ENCODE data around the gene FAM217B.
A peak's percentile ranks its signal among the peaks of the same experiment; 100 is the strongest.
"Not testable (repeated sequence)": the region's sequence is repeated elsewhere in the genome, so short reads cannot be mapped to it uniquely, and the experiment has no call there.

The FAM217B gene

GRCh38 chr20:59938696-59939051 lies 1.5 kb upstream of the FAM217B start:
- no peak for DNase-seq (ENCODE audit: low spot score)

GRCh38 chr20:59939052-59939878 lies 924 bp upstream of the FAM217B start:
- DNase-seq (ENCODE audit: low spot score) = no peak

GRCh38 chr20:59939879-59940128 lies 385 bp upstream of the FAM217B start:
- no peak for DNase-seq (ENCODE audit: low spot score)

- DNase-seq (ENCODE audit: low spot score) = no peak
Measured at GRCh38 chr20:59940956-59941294, 736 bp downstream of the FAM217B start.

- DNase-seq (ENCODE audit: low spot score) = no peak
Measured at GRCh38 chr20:59942245-59942644, 2.1 kb downstream of the FAM217B start.

- no peak for DNase-seq (ENCODE audit: low spot score)
Measured at GRCh38 chr20:59944726-59945125, 4.5 kb downstream of the FAM217B start.

- DNase-seq (ENCODE audit: low spot score) = no peak
Measured at GRCh38 chr20:59945175-59945574, 5.0 kb downstream of the FAM217B start.

GRCh38 chr20:59945731-59946130 lies 5.5 kb downstream of the FAM217B start:
- no peak for DNase-seq (ENCODE audit: low spot score)

- no peak for DNase-seq (ENCODE audit: low spot score)
Measured at GRCh38 chr20:59947376-59947775, 7.2 kb downstream of the FAM217B start.

GRCh38 chr20:59948212-59948611 lies 8.0 kb downstream of the FAM217B start:
- DNase-seq (ENCODE audit: low spot score) = no peak

- peak; percentile 82 for DNase-seq (ENCODE audit: low spot score)
Measured at GRCh38 chr20:59948828-59949720, 8.9 kb downstream of the FAM217B start.

- no peak for DNase-seq (ENCODE audit: low spot score)
Measured at GRCh38 chr20:59949911-59950310, 9.7 kb downstream of the FAM217B start.

- DNase-seq (ENCODE audit: low spot score) = no peak
Measured at GRCh38 chr20:59954718-59955117, 14.5 kb downstream of the FAM217B start.

GRCh38 chr20:59955131-59955796 lies 15.1 kb downstream of the FAM217B start:
- peak; percentile 77 for DNase-seq (ENCODE audit: low spot score)

- DNase-seq (ENCODE audit: low spot score) = not testable (repeated sequence)
Measured at GRCh38 chr20:59957568-59957967, 17.4 kb downstream of the FAM217B start.

GRCh38 chr20:59958123-59958522 lies 17.9 kb downstream of the FAM217B start, which contains the start of gene CDH26:
Gene CDH26, plus strand, starts transcription at chr20:59958423. Its CDS starts 304 bp downstream, at chr20:59958727.
- no peak for DNase-seq (ENCODE audit: low spot score)

- DNase-seq (ENCODE audit: low spot score) = no peak
Measured at GRCh38 chr20:59958626-59959025, 18.4 kb downstream of the FAM217B start.

GRCh38 chr20:59961423-59961822 lies 21.2 kb downstream of the FAM217B start:
- no peak for DNase-seq (ENCODE audit: low spot score)

- DNase-seq (ENCODE audit: low spot score) = no peak
Measured at GRCh38 chr20:59962155-59962554, 22.0 kb downstream of the FAM217B start.

- peak; percentile 87 for DNase-seq (ENCODE audit: low spot score)
Measured at GRCh38 chr20:59966428-59966827, 26.2 kb downstream of the FAM217B start.

- DNase-seq (ENCODE audit: low spot score) = no peak
Measured at GRCh38 chr20:59971428-59971827, 31.2 kb downstream of the FAM217B start.

- no peak for DNase-seq (ENCODE audit: low spot score)
Measured at GRCh38 chr20:59972037-59972801, 32.0 kb downstream of the FAM217B start.

Data from Ammon's horn (tissue), 1 donor.